ENCODE measurements around the gene SCN11A.

DNA sequence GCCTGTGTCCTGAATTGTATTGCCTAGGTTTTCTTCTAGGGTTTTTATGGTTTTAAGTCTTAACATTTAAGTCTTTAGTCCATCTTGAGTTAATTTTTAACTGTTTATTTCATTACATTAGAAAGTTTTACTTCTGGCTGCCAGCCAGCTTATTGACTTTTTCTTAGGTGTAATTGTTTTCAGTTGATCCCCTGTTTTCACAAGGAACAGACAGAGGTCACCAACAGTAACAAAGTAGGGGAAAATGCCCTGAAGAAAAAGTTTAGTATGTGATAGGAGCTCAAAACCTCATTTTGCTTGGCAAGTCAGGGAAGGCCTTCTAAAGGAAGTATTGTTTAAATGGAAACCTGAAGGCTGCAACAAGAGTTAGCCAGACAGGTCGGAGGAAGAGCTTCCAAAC is 10.4 kb upstream of the SCN11A start:
- TF ChIP-seq FOXM1 (CRISPR knock-in tag; IDR thresholded peaks at IDR 0.05) (no peak), CEBPB (IDR thresholded peaks at IDR 0.05; ENCODE audit: borderline replicate concordance, low read depth, low read length) (no peak), ZNF780A (CRISPR knock-in tag; IDR thresholded peaks at IDR 0.05) (no peak), ZNF207 (IDR thresholded peaks at IDR 0.05; ENCODE audit: borderline replicate concordance) (no peak), ZNF3 (CRISPR knock-in tag; IDR thresholded peaks at IDR 0.05) (no peak), POLR2A (IDR thresholded peaks at IDR 0.05; ENCODE audit: insufficient read depth in 1 of 2, low read depth in 2 of 2, low read length in 2 of 2) (no peak), EZH2 (conservative IDR thresholded peaks at IDR 0.05; ENCODE audit: low read depth, low read length) (no peak), ZNF549 (CRISPR knock-in tag; IDR thresholded peaks at IDR 0.05) (no peak), ZNF792 (CRISPR knock-in tag; IDR thresholded peaks at IDR 0.05) (no peak), MAZ (IDR thresholded peaks at IDR 0.05; ENCODE audit: borderline replicate concordance, low read depth, low read length) (no peak), MAZ (CRISPR knock-in tag; IDR thresholded peaks at IDR 0.05; ENCODE audit: low read depth) (no peak)
- TF ChIP-seq, protein P1, sequence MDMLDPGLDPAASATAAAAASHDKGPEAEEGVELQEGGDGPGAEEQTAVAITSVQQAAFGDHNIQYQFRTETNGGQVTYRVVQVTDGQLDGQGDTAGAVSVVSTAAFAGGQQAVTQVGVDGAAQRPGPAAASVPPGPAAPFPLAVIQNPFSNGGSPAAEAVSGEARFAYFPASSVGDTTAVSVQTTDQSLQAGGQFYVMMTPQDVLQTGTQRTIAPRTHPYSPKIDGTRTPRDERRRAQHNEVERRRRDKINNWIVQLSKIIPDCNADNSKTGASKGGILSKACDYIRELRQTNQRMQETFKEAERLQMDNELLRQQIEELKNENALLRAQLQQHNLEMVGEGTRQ (IDR thresholded peaks at IDR 0.05; ENCODE audit: low read depth, low read length), result no peak
- TF ChIP-seq, protein P1 (CRISPR knock-in tag; IDR thresholded peaks at IDR 0.05; ENCODE audit: borderline replicate concordance), result no peak
